K562 (cell line): ENCODE measurements around the gene DNMT3A. TPM values are rescaled to one million over a fixed set of nuclear protein-coding genes. Genes with fewer than 3 reads are reported as not detected.
A peak's percentile ranks its signal among the peaks of the same experiment; 100 is the strongest.

Experiments
- CBX8 ChIP-seq: fragments of 200-600 bp; sonication (generic); IDR thresholded peaks from 2 replicates; pipeline ENCODE4 v1.6.1; 2012; ENCODE audit warnings: borderline replicate concordance, mixed run types, low read depth, mild to moderate bottlenecking, moderate library complexity, mixed read lengths, low read length, control low read depth, inconsistent platforms; ENCODE audit not compliant: poor library complexity, severe bottlenecking; ENCODE audit errors: extremely low read depth
- CREM ChIP-seq: IDR thresholded peaks from 2 replicates; pipeline ENCODE4 v1.6.1; 2014; ENCODE audit warnings: antibody characterized with exemption, low read depth
- CTCF ChIP-seq, 3 experiments: IDR thresholded peaks in 2 of 3; conservative IDR thresholded peaks in 1 of 3; 2 replicates each; pipeline ENCODE4 v1.5.1; 2011 to 2012; ENCODE audit warnings: low read length in 3 of 3, mild to moderate bottlenecking in 3 of 3, control low read depth in 2 of 3, improper control_type of control experiment in 1 of 3, inconsistent platforms in 1 of 3, low read depth in 1 of 3, mixed read lengths in 1 of 3, moderate library complexity in 1 of 3; ENCODE audit not compliant: insufficient read depth in 2 of 3
- E2F6 ChIP-seq, 2 experiments: IDR thresholded peaks; 2 replicates each; pipeline ENCODE4 v1.6.1; 2011; ENCODE audit warnings: borderline replicate concordance in 1 of 2, control low read depth in 1 of 2, low read depth in 1 of 2, low read length in 1 of 2, mild to moderate bottlenecking in 1 of 2, mixed read lengths in 1 of 2, moderate library complexity in 1 of 2; ENCODE audit not compliant: insufficient read depth in 1 of 2, insufficient read length in 1 of 2, poor library complexity in 1 of 2, severe bottlenecking in 1 of 2; ENCODE audit errors: extremely low read depth in 1 of 2
- ETV1 ChIP-seq: fragments of 450-650 bp; conservative IDR thresholded peaks from 2 replicates; pipeline ENCODE4 v1.6.1; 2016; ENCODE audit warnings: missing genetic modification characterization, control low read depth, low read depth, missing compliant biosample characterization
- MEF2A ChIP-seq: IDR thresholded peaks from 2 replicates; pipeline ENCODE4 v1.6.1; 2011; ENCODE audit warnings: low read depth, mild to moderate bottlenecking, low read length, moderate library complexity; ENCODE audit not compliant: control insufficient read depth
- MLLT1 ChIP-seq, 2 experiments: fragments of 450-650 bp; IDR thresholded peaks; 2 replicates each; pipeline ENCODE4 v1.6.1; 2016
- MNT ChIP-seq, 2 experiments: fragments of 450-650 bp; conservative IDR thresholded peaks; 2 replicates each; pipeline ENCODE4 v1.6.1; 2017; ENCODE audit warnings: mild to moderate bottlenecking in 2 of 2, moderate library complexity in 2 of 2
- NFIC ChIP-seq: fragments of 450-650 bp; IDR thresholded peaks from 2 replicates; pipeline ENCODE4 v1.6.1; 2017; ENCODE audit warnings: mild to moderate bottlenecking, inconsistent platforms
- NRF1 ChIP-seq, 2 experiments: fragments of 450-650 bp; IDR thresholded peaks in 1 of 2; conservative IDR thresholded peaks in 1 of 2; 2 replicates each; pipeline ENCODE4 v1.6.1; 2014; ENCODE audit warnings: mild to moderate bottlenecking in 2 of 2
- SRF ChIP-seq, 2 experiments: fragments of 250-450, 450-650 bp in 1 of 2; sonication (Bioruptor Pico) in 1 of 2; sonication (generic) in 1 of 2; formaldehyde crosslinking; IDR thresholded peaks; 2 replicates each; pipeline versions ENCODE4 v1.5.0 to v1.5.1; 2020 to 2022; ENCODE audit warnings: mild to moderate bottlenecking in 1 of 2, missing genetic modification reagents in 1 of 2
- UBTF ChIP-seq, 2 experiments: IDR thresholded peaks; 2 replicates each; pipeline ENCODE4 v1.6.1; 2012; ENCODE audit warnings: improper control_type of control experiment in 2 of 2, low read depth in 2 of 2, low read length in 2 of 2, borderline replicate concordance in 1 of 2
- XRCC5 ChIP-seq: fragments of 200-400 bp; formaldehyde crosslinking; IDR thresholded peaks from 2 replicates; pipeline ENCODE4 v1.6.1; 2017; ENCODE audit warnings: low read depth, mild to moderate bottlenecking, low read length
- ZNF551 ChIP-seq: fragments of 250-450 bp; sonication (Bioruptor Pico); IDR thresholded peaks from 2 replicates; pipeline ENCODE4 v1.5.0; 2021; ENCODE audit warnings: mild to moderate bottlenecking, moderate library complexity
- ZZZ3 ChIP-seq: fragments of 450-650 bp; IDR thresholded peaks from 2 replicates; pipeline ENCODE4 v1.6.1; 2016; ENCODE audit warnings: antibody characterized with exemption, mild to moderate bottlenecking, moderate library complexity
- polyA plus RNA-seq, 8 experiments: library from polyadenylated mRNA; depleted of rRNA in 4 of 8; stranded (reverse) in 5 of 8; unstranded in 3 of 8; fragments of >200 nt; fragmentation: Nextera tagmentation in 2 of 8; fragmentation: Illumina TruSeq in 1 of 8; extraction: Ambion mirVana in 2 of 8; extraction: Trizol in 1 of 8; gene quantifications; 2 replicates each; pipeline versions ENCODE4 v1.2.1 to v1.2.3, GENCODE V29; 2011 to 2014; ENCODE audit warnings: inconsistent platforms in 1 of 8, missing spikeins in 1 of 8
- total RNA-seq, 7 experiments: library from RNA; depleted of rRNA in 6 of 7; stranded (reverse); fragments of >200 nt in 6 of 7; fragmentation: Illumina TruSeq in 2 of 7; extraction: Trizol in 2 of 7; gene quantifications; 2 replicates each; pipeline versions ENCODE4 v1.2.1 to v1.2.3, GENCODE V29; 2011 to 2021; ENCODE audit warnings: low replicate concordance in 1 of 7

Gene DNMT3A
- total and polyA plus RNA-seq, 9 of the 15 experiments (the other 6 are each of a cell fraction or from before 2014, with no cell fraction given): 3.0 to 16.0 (median 6.1) TPM

GRCh38 chr2:25376750-25377621 lies 35.3 kb upstream of the DNMT3A start (continued):
- TF ChIP-seq CBX8: no peak
- TF ChIP-seq ETV1 (tag): 0 out of 2 replicates have a peak, but pooled peaks have one; percentile 19
- peak; percentile 87 for TF ChIP-seq NFIC
- peak in 1 of 2 experiments; percentile 72; a peak in 1 of 4 replicates for TF ChIP-seq SRF (CRISPR knock-in tag; IDR thresholded peaks at IDR 0.05)
- peak in 1 of 2 experiments; percentile 67; a peak in 1 of 4 replicates for TF ChIP-seq UBTF (IDR thresholded peaks at IDR 0.05; ENCODE audit: borderline replicate concordance in 1 of 2, low read depth in 2 of 2, low read length in 2 of 2)
- peak; percentile 31 to 54; a peak in 3 of 4 replicates for TF ChIP-seq NRF1 (conservative IDR thresholded peaks at IDR 0.05 in 1 of 2, IDR thresholded peaks at IDR 0.05 in 1 of 2)
- TF ChIP-seq MEF2A: peak; percentile 95
- peak; percentile 85 to 95 (median 89) for TF ChIP-seq CTCF (IDR thresholded peaks at IDR 0.05 in 2 of 3, conservative IDR thresholded peaks at IDR 0.05 in 1 of 3; ENCODE audit: insufficient read depth in 2 of 3, low read depth in 1 of 3, low read length in 3 of 3)
- TF ChIP-seq MLLT1 (IDR thresholded peaks at IDR 0.05): no peak
- 0 out of 2 replicates have a peak, but pooled peaks have one; percentile 64 for TF ChIP-seq XRCC5
- TF ChIP-seq E2F6 (IDR thresholded peaks at IDR 0.05; ENCODE audit: borderline replicate concordance in 1 of 2, extremely low read depth in 1 of 2, insufficient read depth in 1 of 2, insufficient read length in 1 of 2, low read depth in 1 of 2, low read length in 1 of 2, poor library complexity in 1 of 2, severe bottlenecking in 1 of 2): peak; percentile 57 to 82
- peak in 1 of 2 experiments; percentile 39; a peak in 2 of 4 replicates for TF ChIP-seq MNT (conservative IDR thresholded peaks at IDR 0.05)
- peak; percentile 45 for TF ChIP-seq CREM
- TF ChIP-seq ZNF551 (CRISPR knock-in tag): no peak
- TF ChIP-seq ZZZ3: no peak
